NCI-H2029 treated with DMSO at 0.1 percent for 48 hours (cell line): ENCODE measurements around the gene QARS1.
A peak's percentile ranks its signal among the peaks of the same experiment; 100 is the strongest.

Source experiments
- DNase-seq: peaks from one replicate; lab custom pipeline; 2025; lab: John Stamatoyannopoulos, UW

QARS1 gene

DNA sequence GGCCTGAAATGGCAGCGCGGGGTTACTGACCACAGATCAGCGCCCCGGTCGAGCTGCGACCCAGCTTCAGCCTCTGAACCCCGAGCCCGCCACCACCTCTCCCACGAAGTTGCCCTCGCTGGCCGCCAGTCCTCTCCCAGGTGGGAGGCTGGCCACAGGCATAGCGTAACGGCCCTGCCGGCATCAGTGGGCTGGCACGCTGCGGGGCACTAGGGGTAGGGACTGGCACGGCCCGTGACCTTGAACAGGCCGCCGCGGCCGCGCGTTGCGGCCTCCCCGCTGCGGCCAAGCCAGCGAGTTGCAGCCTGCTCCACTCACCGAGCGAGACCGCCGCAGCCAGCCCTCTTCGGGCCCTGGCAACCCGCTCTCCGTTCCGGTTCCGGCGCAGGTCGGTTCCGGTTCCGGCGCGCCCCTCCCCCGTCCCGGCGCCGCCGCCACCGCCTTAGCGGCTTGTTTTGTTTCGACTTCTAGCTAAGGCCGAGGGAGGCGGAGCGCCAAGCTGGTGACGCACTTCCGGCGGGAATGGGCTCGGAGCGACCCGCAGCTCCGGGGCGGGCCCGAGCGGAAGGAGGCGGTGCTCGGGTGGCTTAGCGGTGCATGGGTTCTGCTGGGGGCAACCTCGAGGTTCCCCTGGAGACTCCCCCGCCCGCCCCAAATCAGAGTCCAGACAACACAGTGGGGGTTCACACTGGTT is 16.0 kb upstream of the QARS1 start, which contains the start of gene USP19:
Gene USP19 (minus strand): TSS at position 386 of the 694 bp plus-strand sequence. CDS start 1,678 bp downstream, outside the sequence.
- DNase-seq = peak; percentile 55

DNA sequence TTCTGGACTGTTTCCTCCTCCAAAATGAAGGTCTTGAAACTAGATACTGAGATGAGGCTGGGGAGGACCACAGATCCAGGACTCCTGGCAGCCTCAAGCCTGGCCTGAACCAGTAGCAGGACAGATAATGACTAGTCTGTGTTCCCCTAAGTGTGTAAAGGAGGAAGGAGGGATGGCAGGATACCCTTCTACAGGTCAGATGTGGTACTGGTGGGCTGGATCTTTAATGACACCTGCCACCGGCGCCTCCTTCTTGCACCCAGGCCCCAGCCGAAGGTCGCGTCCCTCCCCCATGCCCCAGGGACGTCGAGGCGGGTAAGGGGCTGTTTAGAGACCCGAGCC is 15.5 kb upstream of the QARS1 start:
- DNase-seq = no peak

DNA sequence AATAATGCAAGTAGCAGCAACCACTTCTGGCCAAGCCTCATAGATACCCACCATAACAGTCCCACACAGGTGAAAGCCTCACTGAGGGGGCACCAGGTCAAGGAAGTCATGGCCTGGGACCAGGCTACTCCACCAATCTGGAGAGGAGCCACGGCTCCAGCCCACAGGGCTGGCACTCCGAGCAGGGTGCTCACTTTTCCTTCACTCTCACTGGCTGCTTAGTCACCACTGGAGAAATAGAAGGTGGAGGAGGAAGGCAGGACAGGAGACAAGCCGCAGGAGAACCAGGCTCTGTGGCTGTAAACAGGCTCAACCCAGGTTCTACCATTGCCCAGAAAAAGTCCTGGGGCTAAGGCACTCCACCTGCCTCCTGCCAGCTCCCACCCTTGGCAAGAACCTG is 14.9 kb upstream of the QARS1 start:
- no peak for DNase-seq

DNA sequence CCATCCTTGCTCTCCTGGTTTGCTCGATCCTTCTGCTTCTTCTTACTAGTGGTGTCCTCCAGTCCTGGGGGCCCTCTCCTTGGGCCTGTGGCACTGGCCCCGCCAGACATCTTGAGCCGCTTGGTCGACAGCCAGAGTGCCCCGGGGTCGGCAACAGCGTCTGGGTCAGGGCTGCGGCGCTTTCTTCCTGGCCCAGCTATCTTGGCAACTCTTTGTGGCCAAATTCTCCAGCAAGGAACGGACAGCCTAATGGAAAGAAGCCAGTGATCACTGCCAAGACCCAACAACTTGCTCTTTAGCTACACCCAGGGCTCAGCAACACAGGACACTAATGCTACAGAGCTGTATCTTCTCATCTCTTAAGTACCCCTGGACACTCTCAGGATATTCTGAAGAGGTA is 14.5 kb upstream of the QARS1 start:
- no peak for DNase-seq

DNA sequence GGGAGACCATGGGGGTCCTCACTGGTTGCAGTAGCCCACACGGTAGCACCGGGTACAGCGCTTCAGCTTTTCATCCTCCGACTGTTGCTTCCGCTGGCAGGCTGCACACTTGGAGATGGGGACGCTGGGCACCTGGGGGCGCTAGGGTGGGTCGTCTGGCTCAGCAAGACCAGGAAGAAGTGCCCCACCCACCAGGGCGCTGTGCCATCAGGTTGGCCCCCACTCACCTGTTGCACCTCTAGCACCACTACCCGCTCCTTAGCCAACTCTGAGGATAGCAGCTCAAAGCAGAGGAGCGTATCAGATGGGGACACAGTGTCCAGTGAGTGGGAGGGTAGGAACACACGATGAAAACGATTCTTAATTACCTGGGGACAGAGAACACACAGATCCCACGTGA is 7.7 kb upstream of the QARS1 start:
- no peak for DNase-seq

DNA sequence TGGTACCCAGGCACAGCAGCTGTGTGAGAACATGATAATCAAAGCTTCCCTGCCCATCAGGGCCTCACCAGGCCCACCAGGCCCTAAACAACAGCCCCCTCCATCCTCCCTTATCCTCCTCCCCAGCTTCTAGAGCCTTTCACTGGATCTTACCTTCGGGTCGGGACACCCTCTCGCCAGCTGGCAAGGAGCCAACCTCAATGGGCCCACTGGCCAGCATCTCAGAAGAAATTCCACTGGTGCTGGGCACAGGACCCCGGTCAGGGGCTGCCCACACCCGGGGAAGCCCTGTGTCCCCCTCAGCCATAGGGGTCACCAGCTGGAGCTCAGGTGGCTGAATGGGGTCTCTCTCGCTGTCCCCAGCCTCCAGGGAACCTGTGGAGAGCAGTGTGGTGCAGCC is 6.8 kb upstream of the QARS1 start:
- no peak for DNase-seq

DNA sequence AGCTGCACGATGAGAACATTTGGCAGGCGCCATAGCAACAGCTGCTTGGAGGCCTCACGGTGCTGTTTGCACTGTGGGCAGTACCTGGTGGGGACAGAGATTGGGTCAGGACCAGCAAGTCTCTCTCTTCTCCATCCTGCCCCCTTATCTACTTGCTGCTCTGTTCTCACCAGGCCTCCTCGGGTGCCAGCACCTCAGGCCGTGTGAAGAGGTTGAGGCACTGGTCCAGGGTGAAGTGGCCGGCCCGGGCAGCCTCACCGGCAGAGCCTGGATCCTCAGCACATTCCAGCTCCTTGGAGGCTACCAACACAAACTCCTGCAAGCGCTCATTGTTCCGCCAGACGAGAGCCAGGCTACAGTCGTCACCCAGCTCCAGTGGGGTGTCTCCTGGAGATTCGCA is 6.2 kb upstream of the QARS1 start:
- no peak for DNase-seq

DNA sequence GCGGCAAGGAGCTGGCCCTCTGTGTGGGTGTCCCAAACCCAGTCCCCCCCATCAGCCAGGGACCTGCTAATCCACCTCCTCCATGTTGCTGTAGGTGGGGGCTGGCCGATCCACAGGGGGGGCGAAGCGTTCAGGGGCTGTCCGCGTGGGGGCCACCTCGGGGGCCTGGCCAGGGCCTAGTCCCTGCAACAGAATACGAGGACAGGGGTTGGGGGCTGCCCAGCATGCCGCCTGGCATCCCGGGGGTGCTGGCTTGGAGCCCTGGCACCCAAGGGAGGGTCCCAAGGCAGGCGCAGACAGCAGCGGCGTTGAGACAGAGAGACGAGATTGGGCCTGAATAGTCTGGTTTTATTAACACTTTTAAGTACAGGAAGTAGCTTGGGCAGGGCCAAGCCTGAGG is 3.8 kb upstream of the QARS1 start:
- DNase-seq = no peak

DNA sequence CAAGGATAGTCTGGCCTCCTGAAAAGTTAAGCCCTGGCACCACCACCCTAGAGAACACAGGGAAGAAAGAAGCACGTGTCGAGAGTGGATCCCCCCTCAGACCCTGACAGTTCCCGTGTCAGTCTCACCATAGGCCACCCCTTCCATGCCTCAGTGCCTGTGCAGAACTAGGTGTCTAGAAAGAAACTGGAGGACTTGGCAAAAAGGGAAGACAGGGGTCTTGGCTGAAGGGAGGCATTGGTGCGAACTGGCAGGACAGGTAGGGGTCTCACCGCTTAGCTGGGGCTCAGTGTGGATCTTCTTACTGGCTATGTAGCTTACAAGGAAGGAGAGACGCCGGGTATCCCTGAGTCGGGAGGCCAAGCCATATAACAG is 518 bp downstream of the QARS1 start:
- no peak for DNase-seq

DNA sequence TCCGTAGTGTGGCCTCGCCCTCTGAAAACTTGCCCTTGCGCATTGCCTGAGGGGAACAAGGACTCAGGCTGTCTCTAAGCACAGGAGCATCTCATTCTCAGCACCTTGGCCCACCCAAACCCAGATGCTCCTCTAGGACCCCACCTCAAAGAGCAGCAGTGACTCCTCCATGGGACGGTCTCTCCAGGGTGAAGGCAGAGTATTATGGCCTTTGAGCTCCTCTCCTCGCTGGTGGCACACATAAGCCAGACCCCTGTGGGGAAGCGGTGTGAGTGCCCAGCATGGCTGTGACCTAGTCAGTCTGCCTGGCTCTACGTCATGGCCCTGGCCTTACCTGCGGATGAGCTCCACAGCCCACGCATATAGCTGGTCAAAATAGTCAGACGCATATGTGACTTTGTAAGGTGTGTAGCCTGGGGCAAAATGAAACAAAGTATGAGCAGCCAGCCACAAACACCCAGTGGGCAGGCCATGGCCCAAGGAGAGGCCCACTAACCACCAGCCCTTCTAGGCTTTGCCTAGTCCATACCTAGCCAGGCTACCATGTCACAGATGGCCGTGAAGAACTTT is 4.4 kb downstream of the QARS1 start:
- DNase-seq = no peak

DNA sequence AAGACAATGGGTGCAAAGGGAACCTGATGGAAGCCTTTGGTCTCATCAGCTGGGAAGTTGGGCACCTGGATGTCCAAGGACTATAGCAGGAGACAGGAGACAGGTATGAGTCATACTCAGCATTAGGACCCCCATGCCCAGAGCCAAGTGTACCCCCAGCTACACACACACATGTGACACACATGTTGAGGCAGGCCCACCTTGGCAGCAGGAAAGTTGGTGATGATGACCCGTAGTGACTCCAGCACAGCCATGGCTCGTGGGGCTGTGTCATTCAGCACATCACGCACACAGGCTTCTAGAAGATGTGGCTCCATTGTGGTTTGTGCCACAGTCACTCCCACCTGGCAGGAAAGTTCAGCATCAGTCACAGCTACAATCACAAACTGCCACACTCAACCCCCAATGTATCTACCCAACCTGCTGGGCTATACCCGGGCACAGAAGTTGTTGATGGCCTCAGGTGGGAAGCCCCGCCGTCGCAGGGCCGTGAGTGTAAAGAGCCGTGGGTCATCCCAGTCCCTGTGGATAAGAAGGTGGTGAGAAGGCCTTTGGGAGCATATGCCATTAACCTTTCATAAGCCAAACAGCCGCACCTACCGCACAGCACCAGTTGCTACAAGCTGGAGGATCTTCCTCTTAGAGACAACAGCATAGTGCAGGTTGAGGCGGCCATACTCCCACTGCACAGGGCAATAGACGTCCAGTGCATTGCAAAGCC is 5.5 kb downstream of the QARS1 start:
- DNase-seq = no peak

DNA sequence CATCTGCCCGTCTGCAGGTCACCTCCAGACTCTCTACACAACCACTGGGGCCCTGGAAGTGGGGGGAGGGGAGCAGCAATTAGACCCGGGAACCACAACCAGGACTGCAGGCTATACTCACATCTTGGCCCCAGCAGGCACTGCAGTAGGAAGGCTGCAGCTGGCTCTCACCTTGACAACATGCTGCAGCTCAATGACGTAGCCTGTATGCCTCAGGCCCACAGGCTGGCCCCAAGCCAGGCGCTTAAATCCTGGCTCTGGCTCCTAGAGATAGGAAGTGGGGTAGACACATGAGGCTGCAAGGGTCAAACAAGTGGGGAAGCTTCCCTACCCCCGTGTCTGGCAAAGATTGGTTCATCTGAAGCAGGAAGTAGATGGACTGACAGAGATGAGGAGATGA is 6.1 kb downstream of the QARS1 start:
- peak; percentile 67 for DNase-seq

DNA sequence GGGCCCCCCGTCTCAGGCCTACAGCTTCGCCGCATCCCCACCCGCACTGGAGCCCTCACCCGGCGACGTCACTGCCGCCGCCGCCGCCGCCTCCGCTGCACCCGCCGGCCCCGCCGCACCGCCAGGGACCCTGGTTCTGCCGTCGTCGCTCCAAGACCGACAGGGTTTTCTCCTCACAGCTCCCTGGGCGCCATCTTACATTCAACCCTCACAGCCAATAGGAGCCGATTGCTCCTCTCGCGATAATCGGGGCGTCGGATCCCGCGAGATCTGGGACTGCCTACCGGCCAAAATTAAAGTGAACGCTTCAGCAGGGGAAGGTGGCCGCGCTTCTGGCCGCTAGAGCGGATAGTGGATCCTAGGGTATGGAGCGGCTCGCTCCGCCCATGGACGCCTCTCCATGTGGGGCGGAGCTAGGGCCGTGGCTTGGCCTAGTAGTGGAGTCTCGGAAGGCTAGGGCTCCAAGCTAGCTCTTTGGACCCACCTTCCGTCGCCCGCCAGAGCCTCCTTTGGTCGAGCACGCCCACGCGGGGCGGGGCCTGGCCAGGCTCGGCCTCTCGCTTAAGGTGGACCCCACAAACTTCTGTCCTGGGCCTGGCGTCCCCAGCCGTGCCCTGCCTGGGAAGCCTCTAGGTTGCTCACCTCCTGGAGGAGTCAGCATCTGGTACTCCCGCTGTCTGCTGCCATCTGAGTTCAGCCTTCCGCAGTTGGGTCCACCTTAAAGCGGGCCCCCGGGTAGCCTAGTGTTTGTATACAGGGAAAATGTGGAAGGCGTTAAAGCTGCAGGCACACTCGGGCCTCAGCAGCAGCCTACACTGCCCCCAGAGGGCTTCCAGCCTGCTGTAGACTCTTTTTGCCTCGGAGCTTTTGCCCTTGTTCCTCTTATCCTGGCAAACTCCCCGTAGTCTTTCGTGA is 10.4 kb downstream of the QARS1 start, which contains the start of gene QRICH1:
Gene QRICH1 (minus strand): TSS at position 219 of the 915 bp plus-strand sequence. CDS start 17,054 bp downstream, outside the sequence.
- peak; percentile 86 for DNase-seq

DNA sequence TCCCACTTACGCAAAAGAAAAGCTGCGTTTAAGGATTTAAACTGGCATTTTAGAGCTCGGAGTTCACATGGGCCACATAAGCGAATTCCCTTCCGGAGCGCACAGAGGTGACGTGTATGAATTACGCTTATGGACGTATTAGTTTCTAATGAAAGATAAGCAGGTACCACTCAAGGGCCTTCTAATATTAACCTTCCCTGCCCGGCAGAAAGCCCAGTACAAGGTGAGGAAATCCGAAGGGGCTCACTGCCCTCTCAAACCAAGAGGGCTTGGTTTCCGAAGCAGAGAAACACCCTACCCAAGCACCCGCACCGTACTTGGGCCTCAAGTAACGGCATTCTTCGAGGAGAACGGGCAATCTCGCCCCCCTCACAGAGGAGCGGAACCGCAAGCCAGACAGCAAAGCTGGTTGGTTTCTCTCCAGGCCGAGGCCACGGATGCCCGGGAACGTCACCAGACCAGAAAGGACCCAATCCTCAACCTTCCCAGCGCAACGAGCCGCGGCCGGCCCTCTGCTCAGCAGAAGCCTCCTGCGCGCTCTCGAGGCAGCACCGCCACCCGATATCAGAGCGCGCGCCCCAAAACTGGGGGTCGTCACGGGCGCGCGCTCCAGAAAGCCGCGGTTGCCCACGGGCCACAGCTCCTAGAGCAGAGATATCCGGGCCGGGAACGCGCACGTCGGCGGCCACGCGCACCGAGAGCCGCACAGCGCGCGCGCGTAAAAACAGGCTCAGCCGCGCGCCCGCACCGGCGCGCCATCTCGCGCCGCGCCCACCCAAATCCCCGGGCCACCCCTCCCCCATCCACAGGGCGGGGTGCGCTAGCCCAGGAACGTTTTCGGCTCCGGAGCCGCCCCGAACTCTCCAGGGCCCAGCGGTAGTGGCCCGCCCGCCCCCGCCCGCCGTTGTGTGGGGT is 11.4 kb downstream of the QARS1 start:
- DNase-seq = peak; percentile 4

DNA sequence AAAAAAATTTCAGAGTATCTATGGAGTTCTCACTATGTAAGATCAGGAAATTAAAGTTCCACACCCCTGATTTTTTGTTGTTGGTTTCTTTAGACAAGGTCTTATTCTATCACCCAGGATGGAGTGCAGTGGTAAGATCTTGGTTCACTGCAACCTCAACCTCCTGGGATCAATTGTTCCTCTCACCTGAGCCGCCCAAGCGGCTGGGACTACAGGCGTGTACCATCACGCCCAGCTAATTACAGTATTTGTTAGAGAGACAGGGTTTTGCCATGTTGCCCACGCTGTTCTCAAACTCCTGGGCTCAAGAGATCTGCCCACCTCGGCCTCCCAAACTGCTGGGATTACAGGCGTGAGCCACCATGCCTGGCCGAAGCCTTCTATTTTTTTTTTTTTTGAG is 23.1 kb downstream of the QARS1 start:
- DNase-seq = no peak

DNA sequence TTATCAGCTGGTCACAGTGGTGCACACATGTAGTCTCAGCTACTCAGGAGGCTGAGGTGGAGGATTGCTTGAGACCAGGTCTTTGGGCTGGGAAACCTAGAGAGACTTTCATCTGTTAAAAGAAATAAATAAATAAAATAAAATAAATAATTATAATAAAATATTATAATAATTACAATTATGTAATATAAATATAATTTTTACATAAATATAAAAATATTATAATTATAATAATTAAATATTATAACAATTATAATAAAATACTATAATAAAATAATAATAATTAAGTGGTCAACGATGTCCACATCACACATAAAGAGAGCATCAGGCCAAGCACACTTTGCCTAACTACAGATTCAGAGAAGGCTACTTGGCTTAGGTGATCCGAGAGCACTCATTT is 25.3 kb downstream of the QARS1 start:
- DNase-seq = no peak

DNA sequence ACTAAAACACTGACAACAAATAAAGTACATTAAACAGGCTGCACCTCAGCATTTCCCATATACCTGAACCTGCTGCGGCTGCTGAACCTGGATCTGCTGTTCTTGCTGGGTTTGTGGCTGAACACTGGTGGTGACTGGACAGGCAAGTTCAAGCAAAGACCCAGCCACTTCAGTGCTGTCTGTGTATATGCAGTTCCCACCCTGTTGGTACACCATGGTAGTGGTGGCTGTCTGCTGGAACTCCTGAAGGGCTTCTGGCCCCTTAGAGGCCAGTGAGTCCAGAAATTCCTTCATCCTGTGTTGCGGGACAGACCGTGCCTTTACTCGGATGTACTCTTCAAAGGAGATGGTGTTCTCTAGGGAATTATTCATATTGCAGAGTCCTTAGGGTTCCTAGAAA is 27.9 kb downstream of the QARS1 start:
- no peak for DNase-seq

DNA sequence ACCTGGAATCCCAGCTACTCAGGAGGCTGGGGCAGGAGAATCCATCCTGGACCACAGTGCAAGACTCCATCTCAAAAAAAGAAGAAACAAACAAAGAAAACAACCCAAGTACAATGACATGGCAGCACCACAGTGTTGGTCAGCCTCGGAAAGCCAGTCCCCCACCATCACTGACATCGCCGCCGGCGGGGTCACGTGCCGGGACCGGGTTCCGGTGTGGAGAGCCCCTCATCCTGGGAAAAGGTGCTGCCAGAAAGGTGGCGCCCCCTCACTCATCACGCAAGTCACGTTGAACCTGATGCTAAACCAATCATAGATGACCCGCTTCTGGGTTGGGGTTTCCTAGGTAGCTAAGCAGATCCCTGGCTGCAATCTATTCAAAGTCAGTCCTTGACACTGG is 28.4 kb downstream of the QARS1 start:
- DNase-seq = no peak

DNA sequence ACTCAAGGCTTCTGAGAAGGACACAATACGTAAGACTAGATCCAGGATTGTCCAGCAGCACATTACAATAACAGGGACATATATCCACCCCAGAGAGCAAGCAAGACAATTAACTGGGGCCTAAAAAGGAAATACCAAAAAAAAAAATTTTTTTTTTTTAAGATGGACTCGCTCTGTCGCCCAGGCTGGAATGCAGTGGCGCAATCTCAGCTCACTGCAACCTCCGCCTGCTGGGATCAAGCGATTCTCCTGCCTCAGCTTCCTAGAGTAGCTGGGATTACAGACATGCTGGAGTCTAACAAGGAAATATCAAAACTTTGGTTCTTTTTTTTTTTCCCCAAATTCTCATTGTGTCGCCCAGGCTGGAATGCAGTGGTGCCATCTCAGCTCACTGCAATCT is 46.5 kb downstream of the QARS1 start:
- DNase-seq = no peak

DNA sequence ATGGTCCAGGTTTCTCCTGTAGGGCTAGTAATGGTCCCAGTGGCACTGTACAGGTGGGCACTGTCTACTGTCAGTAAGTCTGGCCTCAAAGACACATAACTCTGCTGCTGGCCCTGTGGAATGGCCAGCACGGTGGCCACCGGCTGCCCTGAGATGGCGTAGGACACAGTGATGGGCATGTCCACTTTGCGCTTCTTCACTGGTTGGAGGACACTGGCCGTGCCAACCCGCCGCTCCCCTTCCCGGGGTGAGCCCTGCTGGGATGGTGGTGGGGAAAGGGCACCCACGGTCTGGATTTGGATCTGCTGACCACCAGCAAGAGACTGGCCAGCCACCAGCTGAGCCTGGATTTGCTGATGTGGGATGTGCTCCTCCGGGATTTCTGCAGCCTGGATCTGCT is 47.3 kb downstream of the QARS1 start:
- no peak for DNase-seq

DNA sequence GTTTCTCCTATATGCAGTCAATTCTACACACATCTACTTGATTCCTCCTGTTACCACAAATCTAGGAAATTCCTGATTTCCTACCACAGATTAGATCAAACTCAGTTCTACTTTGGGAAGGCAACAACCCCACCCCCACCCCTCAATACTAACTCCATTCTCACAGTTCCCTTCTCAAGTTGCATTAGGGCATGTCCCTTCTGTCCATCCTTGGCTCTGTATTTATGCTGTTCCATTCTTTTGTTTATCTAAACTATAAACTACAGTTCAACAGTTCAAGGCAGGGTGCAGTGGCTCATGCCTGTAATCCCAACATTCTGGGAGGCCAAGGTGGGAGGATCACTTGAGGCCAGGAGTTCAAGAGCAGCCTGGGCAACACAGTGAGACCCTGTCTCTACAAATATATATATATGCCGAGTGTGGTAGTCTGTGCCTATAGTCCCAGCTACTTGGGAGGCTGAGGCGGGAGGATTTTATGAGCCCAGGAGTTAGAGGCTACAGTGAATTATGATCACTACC is 50.2 kb downstream of the QARS1 start:
- no peak for DNase-seq
